GM12878 (cell line): ENCODE data around the gene IRF2. TPM values are rescaled to one million over a fixed set of nuclear protein-coding genes. Genes with fewer than 3 reads are reported as not detected.

ENCODE experiments used
- ATAC-seq: fragments of 200-7000 bp; cut with Tn5 transposase; 3 replicates; pipeline ENCODE4 v1.9.1; 2020; ENCODE audit warnings: mild to moderate bottlenecking, moderate library complexity
- BruUV-seq: library from RNA; stranded (reverse); fragments of 400-500 nt; replicated peaks from 2 replicates; lab custom pipeline; 2021; lab: Mats Ljungman, UMichigan
- CTCF ChIA-PET: fragments of 300-600 bp; sonication (Branson Sonifier 250); formaldehyde crosslinking; extraction: SDS; loops from one replicate; lab custom pipeline; 2021; ENCODE audit warnings: inconsistent platforms; lab: Yijun Ruan, JAX
- POLR2A ChIA-PET: fragments of 350-600 bp; formaldehyde crosslinking; extraction: SDS; loops from one replicate; lab custom pipeline; 2021; ENCODE audit warnings: inconsistent platforms; lab: Charles Lee
- RAD21 ChIA-PET: fragments of 300-600 bp; sonication (Branson Sonifier 250); formaldehyde crosslinking; loops from one replicate; lab custom pipeline; 2023; ENCODE audit warnings: antibody characterized with exemption; ENCODE audit not compliant: unreplicated experiment; lab: Charles Lee
- SMC1A ChIA-PET: fragments of 300-600 bp; sonication (Branson Sonifier 250); formaldehyde crosslinking; loops from one replicate; lab custom pipeline; 2023; ENCODE audit not compliant: unreplicated experiment, uncharacterized antibody; lab: Charles Lee
- DNase-seq: peaks from one replicate; pipeline ENCODE4 v3.0.0-alpha.2; 2011; ENCODE audit warnings: low read depth, low spot score
- FAIRE-seq: peaks from 3 replicates; lab custom pipeline; 2011; peaks lifted over from hg19 to GRCh38; lab: Jason Lieb, UNC
- H2AFZ ChIP-seq: 2 replicates; pipeline ENCODE4 v1.6.0; 2011; ENCODE audit warnings: low read depth, low read length, control low read depth; ENCODE audit not compliant: control insufficient read depth
- H3K27ac ChIP-seq: 2 replicates; pipeline ENCODE4 v1.5.1; 2011; ENCODE audit warnings: control low read depth; ENCODE audit not compliant: control insufficient read depth, insufficient read depth
- H3K27me3 ChIP-seq, 2 experiments: replicated peaks in 1 of 2; 2 replicates each; pipeline versions ENCODE4 v1.6.0 to v1.6.1; 2011; ENCODE audit warnings: low read length in 1 of 2; ENCODE audit not compliant: control insufficient read depth in 2 of 2, insufficient read depth in 2 of 2
- H3K36me3 ChIP-seq, 2 experiments: 2 replicates each; pipeline ENCODE4 v1.5.1; 2011; ENCODE audit warnings: low read length in 1 of 2; ENCODE audit not compliant: control insufficient read depth in 2 of 2, insufficient read depth in 2 of 2
- H3K4me1 ChIP-seq: 2 replicates; pipeline ENCODE4 v1.6.1; 2011; ENCODE audit warnings: mild to moderate bottlenecking, low read length, moderate library complexity, mixed read lengths; ENCODE audit not compliant: control insufficient read depth, insufficient read depth
- H3K4me2 ChIP-seq: 2 replicates; pipeline ENCODE4 v1.6.0; 2011; ENCODE audit warnings: control low read depth; ENCODE audit not compliant: control insufficient read depth, insufficient read depth
- H3K4me3 ChIP-seq: fragments of 200-600 bp; sonication (generic); 2 replicates; pipeline ENCODE4 v1.5.1; 2016
- H3K79me2 ChIP-seq: 2 replicates; pipeline ENCODE4 v1.6.0; 2011; ENCODE audit warnings: low read length; ENCODE audit not compliant: control insufficient read depth, insufficient read depth
- H3K9ac ChIP-seq: 2 replicates; pipeline ENCODE4 v1.8.0; 2011; ENCODE audit warnings: low read length, control low read depth, mixed read lengths; ENCODE audit not compliant: control insufficient read depth, insufficient read depth
- H3K9me3 ChIP-seq: replicated peaks from 3 replicates; pipeline ENCODE4 v1.5.1; 2011; ENCODE audit warnings: mild to moderate bottlenecking, low read length; ENCODE audit not compliant: control insufficient read depth, insufficient read depth
- H4K20me1 ChIP-seq: 2 replicates; pipeline ENCODE4 v1.6.0; 2011; ENCODE audit not compliant: control insufficient read depth, insufficient read depth
- BMI1 ChIP-seq: fragments of 450-650 bp; IDR thresholded peaks from 2 replicates; pipeline ENCODE4 v1.6.1; 2016; ENCODE audit warnings: mild to moderate bottlenecking, moderate library complexity, borderline replicate concordance
- FOXK2 ChIP-seq: fragments of 450-650 bp; IDR thresholded peaks from 2 replicates; pipeline ENCODE4 v1.6.1; 2017; ENCODE audit warnings: mild to moderate bottlenecking, moderate library complexity
- MXI1 ChIP-seq: fragments of 150-350 bp; IDR thresholded peaks from 2 replicates; pipeline ENCODE4 v1.6.1; 2011; ENCODE audit warnings: low read depth, mild to moderate bottlenecking, inconsistent platforms, low read length, improper control_type of control experiment
- POU2F2 ChIP-seq: IDR thresholded peaks from 3 replicates; pipeline ENCODE4 v1.6.1; 2011; ENCODE audit warnings: low read depth, mild to moderate bottlenecking, low read length, borderline replicate concordance
- SMC3 ChIP-seq: IDR thresholded peaks from 2 replicates; pipeline ENCODE4 v1.6.1; 2011; ENCODE audit warnings: low read length, improper control_type of control experiment, borderline replicate concordance
- ZZZ3 ChIP-seq: IDR thresholded peaks from 2 replicates; pipeline ENCODE4 v1.6.1; 2011; ENCODE audit warnings: low read depth; ENCODE audit not compliant: control insufficient read depth, insufficient read length
- WGBS: methylation state at CpG from one replicate; pipeline ENCODE4 v1.1.6; 2016; ENCODE audit warnings: low lambda C conversion rate; ENCODE audit not compliant: insufficient replicate concordance, insufficient coverage; ENCODE audit errors: missing lambda C conversion rate; 5-methylcytosine and 5-hydroxymethylcytosine counted together
- in situ Hi-C: fragments of 300-500 bp; cut with MboI; formaldehyde crosslinking; loops from 9 replicates; pipeline ENCODE4 v1.14.3; 2018; ENCODE audit warnings: mixed read lengths
- intact Hi-C: fragments of 100-400 bp; cut with micrococcal nuclease; formaldehyde crosslinking; loops from one replicate; pipeline ENCODE4 v1.14.2; 2022; ENCODE audit not compliant: unreplicated experiment
- polyA plus RNA-seq, 11 experiments: library from polyadenylated mRNA; depleted of rRNA in 4 of 11; unstranded in 6 of 11; stranded (reverse) in 5 of 11; fragments of >200 nt; fragmentation: Nextera tagmentation in 4 of 11; fragmentation: Illumina TruSeq in 1 of 11; extraction: Ambion mirVana in 4 of 11; extraction: Trizol in 1 of 11; gene quantifications; 1 replicate in 1 of 11; 2 replicates in 10 of 11; pipeline versions ENCODE4 v1.2.1 to v1.2.3, GENCODE V29; 2011 to 2016; ENCODE audit warnings: inconsistent platforms in 2 of 11, missing spikeins in 2 of 11, low read depth in 1 of 11
- total RNA-seq, 4 experiments: library from RNA; depleted of rRNA in 3 of 4; stranded (reverse); fragments of >200 nt in 3 of 4; fragmentation: Illumina TruSeq in 1 of 4; extraction: Trizol in 1 of 4; gene quantifications; 2 replicates each; pipeline versions ENCODE4 v1.2.1 to v1.2.3, GENCODE V29; 2013 to 2021
- TF ChIP-seq, protein P1 (sequence below): IDR thresholded peaks from 2 replicates; pipeline ENCODE4 v1.6.1; 2012; ENCODE audit warnings: low read depth, low read length, improper control_type of control experiment
- TF ChIP-seq, protein P2 (sequence below): fragments of 450-650 bp; conservative IDR thresholded peaks from 2 replicates; pipeline ENCODE4 v1.6.1; 2017; ENCODE audit warnings: mild to moderate bottlenecking, moderate library complexity
- TF ChIP-seq, protein P3 (sequence below): IDR thresholded peaks from 2 replicates; pipeline ENCODE4 v1.6.1; 2011; ENCODE audit warnings: borderline replicate concordance, low read depth, mild to moderate bottlenecking, moderate library complexity, low read length; ENCODE audit not compliant: insufficient read depth, poor library complexity, severe bottlenecking
- TF ChIP-seq, protein P4 (sequence below): fragments of 450-650 bp; IDR thresholded peaks from 2 replicates; pipeline ENCODE4 v1.6.1; 2017; ENCODE audit warnings: mild to moderate bottlenecking, moderate library complexity

IRF2 gene
- total and polyA plus RNA-seq, 10 of the 15 experiments (the other 5 are each of a cell fraction or from before 2014, with no cell fraction given) = 45.1 to 99.3 (median 58.9) TPM

DNA sequence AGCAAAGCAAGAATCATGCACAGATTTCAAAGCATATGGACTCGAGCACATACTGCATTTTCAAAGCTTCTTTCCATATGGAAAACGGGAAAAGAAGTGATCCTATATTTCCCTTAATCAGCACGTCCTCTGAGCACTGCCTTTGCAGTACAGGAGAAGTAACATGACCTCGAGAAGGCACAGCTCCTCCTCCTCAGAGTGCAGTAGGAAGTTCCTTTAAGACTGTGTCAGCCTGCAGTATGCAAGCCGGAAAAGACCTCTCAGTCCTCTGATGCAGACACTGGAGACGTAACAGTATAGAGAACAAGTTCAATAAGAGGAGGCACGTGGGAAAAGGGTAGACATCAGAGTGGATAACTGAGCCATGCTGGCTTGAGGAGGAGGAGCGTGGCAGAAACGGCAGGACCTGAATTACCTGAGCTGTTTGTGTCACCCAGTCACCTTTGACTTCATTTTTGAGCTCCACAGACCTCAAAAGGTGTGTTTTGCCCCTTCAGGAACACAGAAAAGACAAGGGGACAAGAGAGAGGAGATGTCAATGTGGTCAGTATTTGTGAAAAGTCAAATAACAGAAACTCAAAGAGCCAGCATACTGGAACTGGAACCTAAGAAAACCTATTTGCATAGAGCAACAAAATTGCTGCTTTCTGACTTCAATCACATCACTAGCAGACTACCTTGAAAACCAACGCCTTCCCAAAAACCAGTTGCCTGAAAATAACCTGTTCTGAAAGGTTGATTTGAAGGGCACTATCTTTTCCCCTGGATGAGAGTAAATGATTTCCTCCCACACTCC lies 20.8 kb downstream of the IRF2 start:
- in situ Hi-C loops (no loop called here), intact Hi-C loops (no loop called here)
- no TSS peak for BruUV-seq
- Histone ChIP-seq H3K4me2 (peak overlapping the region; percentile 52), H3K9ac (no peak overlapping the region), H3K4me3 (peak overlapping the region; percentile 6; the same call in 1 of the 2 replicates), H3K27me3 (no peaks in the 10 kb centered on the region), H2AFZ (no peak overlapping the region), H3K36me3 (peaks cover 5 to 6% of the 10 kb centered on the region in 2 experiments; a peak in 2 of 4 replicates), H3K79me2 (peaks cover 93% of the 10 kb centered on the region), H4K20me1 (no peaks in the 10 kb centered on the region), H3K9me3 (no peaks in the 10 kb centered on the region), H3K4me1 (peaks cover 50% of the 10 kb centered on the region), H3K27ac (peak overlapping the region; percentile 40)
- 1% methylated on average over 10 of the region's 10 CpGs for WGBS
- ChIA-PET RAD21 (interaction anchor here (0.9 to 1.7 kb wide), 6 partner anchors 9 to 188 kb away, joined by 3 to 8 read pairs (median 4); no protein-coding TSS in a partner anchor), CTCF (interaction anchor here (1.3 to 1.4 kb wide), 3 partner anchors 10 to 33 kb away, joined by 3 to 5 read pairs (median 3); no protein-coding TSS in a partner anchor), POLR2A (interaction anchor here (0.9 to 1.9 kb wide), 5 partner anchors 9 to 189 kb away, joined by 3 to 19 read pairs (median 4); no protein-coding TSS in a partner anchor), SMC1A (interaction anchor here (0.7 to 3.0 kb wide), 9 partner anchors 9 to 189 kb away, joined by 3 to 12 read pairs (median 5); no protein-coding TSS in a partner anchor)
- FAIRE-seq = peak; percentile 83
- no peak for DNase-seq
- peak; percentile 83 for ATAC-seq
- TF ChIP-seq, protein P1, sequence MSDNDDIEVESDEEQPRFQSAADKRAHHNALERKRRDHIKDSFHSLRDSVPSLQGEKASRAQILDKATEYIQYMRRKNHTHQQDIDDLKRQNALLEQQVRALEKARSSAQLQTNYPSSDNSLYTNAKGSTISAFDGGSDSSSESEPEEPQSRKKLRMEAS = 0 out of 2 replicates have a peak, but pooled peaks have one; percentile 33
- peak; percentile 79; the same call in 1 of the 3 replicates for TF ChIP-seq POU2F2
- no peak for TF ChIP-seq ZZZ3
- TF ChIP-seq SMC3 = 0 out of 2 replicates have a peak, but pooled peaks have one; percentile 9
- TF ChIP-seq FOXK2 = no peak
- TF ChIP-seq, protein P2, sequence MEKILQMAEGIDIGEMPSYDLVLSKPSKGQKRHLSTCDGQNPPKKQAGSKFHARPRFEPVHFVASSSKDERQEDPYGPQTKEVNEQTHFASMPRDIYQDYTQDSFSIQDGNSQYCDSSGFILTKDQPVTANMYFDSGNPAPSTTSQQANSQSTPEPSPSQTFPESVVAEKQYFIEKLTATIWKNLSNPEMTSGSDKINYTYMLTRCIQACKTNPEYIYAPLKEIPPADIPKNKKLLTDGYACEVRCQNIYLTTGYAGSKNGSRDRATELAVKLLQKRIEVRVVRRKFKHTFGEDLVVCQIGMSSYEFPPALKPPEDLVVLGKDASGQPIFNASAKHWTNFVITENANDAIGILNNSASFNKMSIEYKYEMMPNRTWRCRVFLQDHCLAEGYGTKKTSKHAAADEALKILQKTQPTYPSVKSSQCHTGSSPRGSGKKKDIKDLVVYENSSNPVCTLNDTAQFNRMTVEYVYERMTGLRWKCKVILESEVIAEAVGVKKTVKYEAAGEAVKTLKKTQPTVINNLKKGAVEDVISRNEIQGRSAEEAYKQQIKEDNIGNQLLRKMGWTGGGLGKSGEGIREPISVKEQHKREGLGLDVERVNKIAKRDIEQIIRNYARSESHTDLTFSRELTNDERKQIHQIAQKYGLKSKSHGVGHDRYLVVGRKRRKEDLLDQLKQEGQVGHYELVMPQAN = no peak
- TF ChIP-seq BMI1 = no peak
- TF ChIP-seq MXI1 = 0 out of 2 replicates have a peak, but pooled peaks have one; percentile 33
- TF ChIP-seq, protein P3, sequence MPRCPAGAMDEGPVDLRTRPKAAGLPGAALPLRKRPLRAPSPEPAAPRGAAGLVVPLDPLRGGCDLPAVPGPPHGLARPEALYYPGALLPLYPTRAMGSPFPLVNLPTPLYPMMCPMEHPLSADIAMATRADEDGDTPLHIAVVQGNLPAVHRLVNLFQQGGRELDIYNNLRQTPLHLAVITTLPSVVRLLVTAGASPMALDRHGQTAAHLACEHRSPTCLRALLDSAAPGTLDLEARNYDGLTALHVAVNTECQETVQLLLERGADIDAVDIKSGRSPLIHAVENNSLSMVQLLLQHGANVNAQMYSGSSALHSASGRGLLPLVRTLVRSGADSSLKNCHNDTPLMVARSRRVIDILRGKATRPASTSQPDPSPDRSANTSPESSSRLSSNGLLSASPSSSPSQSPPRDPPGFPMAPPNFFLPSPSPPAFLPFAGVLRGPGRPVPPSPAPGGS = no peak
- TF ChIP-seq, protein P4, sequence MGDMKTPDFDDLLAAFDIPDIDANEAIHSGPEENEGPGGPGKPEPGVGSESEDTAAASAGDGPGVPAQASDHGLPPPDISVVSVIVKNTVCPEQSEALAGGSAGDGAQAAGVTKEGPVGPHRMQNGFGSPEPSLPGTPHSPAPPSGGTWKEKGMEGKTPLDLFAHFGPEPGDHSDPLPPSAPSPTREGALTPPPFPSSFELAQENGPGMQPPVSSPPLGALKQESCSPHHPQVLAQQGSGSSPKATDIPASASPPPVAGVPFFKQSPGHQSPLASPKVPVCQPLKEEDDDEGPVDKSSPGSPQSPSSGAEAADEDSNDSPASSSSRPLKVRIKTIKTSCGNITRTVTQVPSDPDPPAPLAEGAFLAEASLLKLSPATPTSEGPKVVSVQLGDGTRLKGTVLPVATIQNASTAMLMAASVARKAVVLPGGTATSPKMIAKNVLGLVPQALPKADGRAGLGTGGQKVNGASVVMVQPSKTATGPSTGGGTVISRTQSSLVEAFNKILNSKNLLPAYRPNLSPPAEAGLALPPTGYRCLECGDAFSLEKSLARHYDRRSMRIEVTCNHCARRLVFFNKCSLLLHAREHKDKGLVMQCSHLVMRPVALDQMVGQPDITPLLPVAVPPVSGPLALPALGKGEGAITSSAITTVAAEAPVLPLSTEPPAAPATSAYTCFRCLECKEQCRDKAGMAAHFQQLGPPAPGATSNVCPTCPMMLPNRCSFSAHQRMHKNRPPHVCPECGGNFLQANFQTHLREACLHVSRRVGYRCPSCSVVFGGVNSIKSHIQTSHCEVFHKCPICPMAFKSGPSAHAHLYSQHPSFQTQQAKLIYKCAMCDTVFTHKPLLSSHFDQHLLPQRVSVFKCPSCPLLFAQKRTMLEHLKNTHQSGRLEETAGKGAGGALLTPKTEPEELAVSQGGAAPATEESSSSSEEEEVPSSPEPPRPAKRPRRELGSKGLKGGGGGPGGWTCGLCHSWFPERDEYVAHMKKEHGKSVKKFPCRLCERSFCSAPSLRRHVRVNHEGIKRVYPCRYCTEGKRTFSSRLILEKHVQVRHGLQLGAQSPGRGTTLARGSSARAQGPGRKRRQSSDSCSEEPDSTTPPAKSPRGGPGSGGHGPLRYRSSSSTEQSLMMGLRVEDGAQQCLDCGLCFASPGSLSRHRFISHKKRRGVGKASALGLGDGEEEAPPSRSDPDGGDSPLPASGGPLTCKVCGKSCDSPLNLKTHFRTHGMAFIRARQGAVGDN = no peak
